ENCODE measurements around the gene MNX1. TPM values are rescaled to one million over a fixed set of nuclear protein-coding genes. Genes with fewer than 3 reads are reported as not detected.

MNX1 gene
- total and polyA plus RNA-seq, 9 of the 15 experiments (the other 6 are each of a cell fraction or from before 2014, with no cell fraction given): 0.15 to 8.0 (median 1.4) TPM

DNA sequence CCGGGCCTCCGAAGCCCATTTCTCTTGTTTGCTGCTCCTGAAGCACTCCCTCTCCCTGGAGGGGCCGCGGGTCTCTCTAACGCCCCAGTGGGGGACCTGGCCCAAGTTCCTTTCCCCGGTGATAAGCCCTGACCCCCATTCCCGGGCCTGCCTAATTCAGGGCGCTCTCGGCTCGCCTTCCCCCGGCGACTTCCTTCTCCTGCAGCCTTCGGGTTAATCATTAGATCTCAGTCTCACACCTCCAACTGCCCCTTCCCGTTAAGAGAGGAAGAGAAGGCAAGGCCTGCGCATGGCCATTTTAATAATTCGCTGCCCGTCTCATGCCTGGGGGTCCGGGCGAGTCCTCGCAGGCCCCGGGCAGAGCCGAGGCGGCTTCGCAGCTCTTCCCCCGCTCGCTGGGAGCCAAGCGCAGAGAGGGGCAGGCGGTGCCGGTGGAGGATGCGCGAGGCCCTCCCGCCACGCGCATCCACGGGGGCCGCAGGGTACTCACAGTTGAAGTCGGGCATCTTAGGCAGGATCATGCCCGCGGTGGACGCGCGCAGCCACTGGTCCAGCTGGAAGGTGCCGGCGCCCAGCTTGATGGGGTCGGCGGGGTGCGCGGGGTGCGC lies 1.2 kb downstream of the MNX1 start:
- no peak for DNase-seq (ENCODE audit: extremely low read depth in 1 of 4, low spot score in 3 of 4)
- in situ Hi-C loops (cut with MboI): no loop called here
- no peak overlapping the region for H3K27ac ChIP-seq (ENCODE audit: extremely low read depth, low read depth, low read length)
- BruUV-seq (replicated peaks): no TSS peak
- peaks cover 4 to 39% of the 10 kb centered on the region in 2 experiments for H3K4me1 ChIP-seq (replicated peaks in 1 of 2; ENCODE audit: control insufficient read depth in 2 of 2, insufficient read depth in 2 of 2, low read length in 2 of 2)
- 59% methylated on average over 44 of the region's 49 CpGs for WGBS (ENCODE audit: insufficient coverage, low coverage, missing lambda C conversion rate)
- peaks cover 8 to 39% of the 10 kb centered on the region in 2 experiments; a peak in 4 of 5 replicates for H3K27me3 ChIP-seq (ENCODE audit: control insufficient read depth in 2 of 2, insufficient read depth in 2 of 2, low read length in 2 of 2)
- ATAC-seq: no peak
- H3K9me1 ChIP-seq (ENCODE audit: control insufficient read depth, insufficient read depth, low read length): no peaks in the 10 kb centered on the region
- ChIA-PET CTCF (ENCODE audit: low intra/inter-chr PET ratio) (no interaction called here), POLR2A (interaction anchor here (0.6 to 2.2 kb wide), 3 partner anchors 9 to 19 kb away, joined by 3 to 10 read pairs (median 6); no protein-coding TSS in a partner anchor)
- intact Hi-C loops (cut with micrococcal nuclease): no loop called here
- no peaks in the 10 kb centered on the region for H3K36me3 ChIP-seq (ENCODE audit: control insufficient read depth, insufficient read depth, low read length)
- peak overlapping the region; percentile 19 for H3K4me3 ChIP-seq
- H3K9ac ChIP-seq (ENCODE audit: insufficient read depth in 1 of 2, low read depth in 2 of 2, low read length in 2 of 2): 0 out of 4 replicates have a peak overlapping the region, but pooled peaks of 1 of the 2 experiments have one; percentile 47
- H3K9me3 ChIP-seq (replicated peaks; ENCODE audit: control insufficient read depth, insufficient read depth, low read depth, low read length): no peaks in the 10 kb centered on the region
- FAIRE-seq: no peak
- no peaks in the 10 kb centered on the region for H4K20me1 ChIP-seq (replicated peaks; ENCODE audit: control insufficient read depth, insufficient read depth, low read length)
- no peak overlapping the region for H3K4me2 ChIP-seq (ENCODE audit: insufficient read depth, low read length)
- no peak overlapping the region for H2AFZ ChIP-seq (ENCODE audit: low read depth, low read length)
- no peaks in the 10 kb centered on the region for H3K79me2 ChIP-seq (ENCODE audit: control insufficient read depth, insufficient read depth, low read length)
- TF ChIP-seq GABPA (tag; conservative IDR thresholded peaks at IDR 0.05; ENCODE audit: low read depth) (0 out of 2 replicates have a peak, but pooled peaks have one; percentile 25), PRMT5 (CRISPR knock-in tag; IDR thresholded peaks at IDR 0.05) (no peak), ZNF324 (CRISPR knock-in tag; IDR thresholded peaks at IDR 0.05) (no peak), ZC3H8 (IDR thresholded peaks at IDR 0.05) (no peak)
- TF ChIP-seq, protein P1, sequence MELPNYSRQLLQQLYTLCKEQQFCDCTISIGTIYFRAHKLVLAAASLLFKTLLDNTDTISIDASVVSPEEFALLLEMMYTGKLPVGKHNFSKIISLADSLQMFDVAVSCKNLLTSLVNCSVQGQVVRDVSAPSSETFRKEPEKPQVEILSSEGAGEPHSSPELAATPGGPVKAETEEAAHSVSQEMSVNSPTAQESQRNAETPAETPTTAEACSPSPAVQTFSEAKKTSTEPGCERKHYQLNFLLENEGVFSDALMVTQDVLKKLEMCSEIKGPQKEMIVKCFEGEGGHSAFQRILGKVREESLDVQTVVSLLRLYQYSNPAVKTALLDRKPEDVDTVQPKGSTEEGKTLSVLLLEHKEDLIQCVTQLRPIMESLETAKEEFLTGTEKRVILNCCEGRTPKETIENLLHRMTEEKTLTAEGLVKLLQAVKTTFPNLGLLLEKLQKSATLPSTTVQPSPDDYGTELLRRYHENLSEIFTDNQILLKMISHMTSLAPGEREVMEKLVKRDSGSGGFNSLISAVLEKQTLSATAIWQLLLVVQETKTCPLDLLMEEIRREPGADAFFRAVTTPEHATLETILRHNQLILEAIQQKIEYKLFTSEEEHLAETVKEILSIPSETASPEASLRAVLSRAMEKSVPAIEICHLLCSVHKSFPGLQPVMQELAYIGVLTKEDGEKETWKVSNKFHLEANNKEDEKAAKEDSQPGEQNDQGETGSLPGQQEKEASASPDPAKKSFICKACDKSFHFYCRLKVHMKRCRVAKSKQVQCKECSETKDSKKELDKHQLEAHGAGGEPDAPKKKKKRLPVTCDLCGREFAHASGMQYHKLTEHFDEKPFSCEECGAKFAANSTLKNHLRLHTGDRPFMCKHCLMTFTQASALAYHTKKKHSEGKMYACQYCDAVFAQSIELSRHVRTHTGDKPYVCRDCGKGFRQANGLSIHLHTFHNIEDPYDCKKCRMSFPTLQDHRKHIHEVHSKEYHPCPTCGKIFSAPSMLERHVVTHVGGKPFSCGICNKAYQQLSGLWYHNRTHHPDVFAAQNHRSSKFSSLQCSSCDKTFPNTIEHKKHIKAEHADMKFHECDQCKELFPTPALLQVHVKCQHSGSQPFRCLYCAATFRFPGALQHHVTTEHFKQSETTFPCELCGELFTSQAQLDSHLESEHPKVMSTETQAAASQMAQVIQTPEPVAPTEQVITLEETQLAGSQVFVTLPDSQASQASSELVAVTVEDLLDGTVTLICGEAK (IDR thresholded peaks at IDR 0.05): peak; percentile 64; the same call in 1 of the 2 replicates
- TF ChIP-seq, protein P1 (CRISPR knock-in tag; IDR thresholded peaks at IDR 0.05): no peak
